Measurements from ENCODE around the gene BTNL8. TPM values are rescaled to one million over a fixed set of nuclear protein-coding genes. Genes with fewer than 3 reads are reported as not detected.

Gene BTNL8
- total RNA-seq, 1 experiment from 2014 or later = 0.85 TPM

GRCh38 chr5:180850434-180851078 lies 48.4 kb upstream of the BTNL8 start:
- H3K4me1 Mint-ChIP-seq = peaks cover under 1% of the 10 kb centered on the region; the same call in 1 of the 2 replicates
- no peak overlapping the region for H3K27ac Mint-ChIP-seq
- ChIA-PET POLR2A (no interaction called here), CTCF (interaction anchor here (0.8 kb wide), 1 partner anchor 10 kb away, joined by 5 read pairs; no protein-coding TSS in a partner anchor)
- H3K9me3 Mint-ChIP-seq = peaks cover 85% of the 10 kb centered on the region
- H3K27me3 Mint-ChIP-seq (ENCODE audit: low read depth) = peaks cover 25% of the 10 kb centered on the region
- peaks cover 100% of the 10 kb centered on the region for H3K36me3 Mint-ChIP-seq
- ATAC-seq = no peak
- no peak overlapping the region for H3K4me3 Mint-ChIP-seq
- no peak for TF ChIP-seq FOXJ3 (CRISPR knock-in tag; IDR thresholded peaks at IDR 0.05; ENCODE audit: borderline replicate concordance)
- no peak for TF ChIP-seq ZNF317 (CRISPR knock-in tag; IDR thresholded peaks at IDR 0.05; ENCODE audit: borderline replicate concordance, low read depth)
- no peak for TF ChIP-seq ZNF121 (CRISPR knock-in tag; IDR thresholded peaks at IDR 0.05)
- TF ChIP-seq EMX1 (CRISPR knock-in tag; IDR thresholded peaks at IDR 0.05) = no peak
- TF ChIP-seq USF1 (CRISPR knock-in tag; IDR thresholded peaks at IDR 0.05) = no peak
- no peak for TF ChIP-seq FOXP4 (CRISPR knock-in tag; IDR thresholded peaks at IDR 0.05)
- no peak for TF ChIP-seq PREB (CRISPR knock-in tag; IDR thresholded peaks at IDR 0.05; ENCODE audit: borderline replicate concordance)
- no peak for TF ChIP-seq ARID4B (CRISPR knock-in tag; IDR thresholded peaks at IDR 0.05; ENCODE audit: borderline replicate concordance)
- TF ChIP-seq GRHL2 (CRISPR knock-in tag; IDR thresholded peaks at IDR 0.05; ENCODE audit: insufficient replicate concordance, severe bottlenecking) = no peak
- TF ChIP-seq ZSCAN18 (CRISPR knock-in tag; IDR thresholded peaks at IDR 0.05) = no peak
- no peak for TF ChIP-seq IRF2 (CRISPR knock-in tag; IDR thresholded peaks at IDR 0.05; ENCODE audit: borderline replicate concordance, low read depth)
- TF ChIP-seq ZBTB21 (CRISPR knock-in tag; IDR thresholded peaks at IDR 0.05; ENCODE audit: borderline replicate concordance) = no peak
- TF ChIP-seq IRF1 (CRISPR knock-in tag; IDR thresholded peaks at IDR 0.05) = no peak
- TF ChIP-seq ATF3 (CRISPR knock-in tag; conservative IDR thresholded peaks at IDR 0.05) = no peak
- no peak for TF ChIP-seq ZNF423 (CRISPR knock-in tag; IDR thresholded peaks at IDR 0.05)
- TF ChIP-seq MYBL2 (CRISPR knock-in tag; IDR thresholded peaks at IDR 0.05) = no peak
- no peak for TF ChIP-seq E2F4 (CRISPR knock-in tag; IDR thresholded peaks at IDR 0.05; ENCODE audit: borderline replicate concordance, low read depth)
- no peak for TF ChIP-seq ZMAT4 (CRISPR knock-in tag; IDR thresholded peaks at IDR 0.05)
- TF ChIP-seq HMGXB4 (CRISPR knock-in tag; IDR thresholded peaks at IDR 0.05) = no peak
- DNase-seq (ENCODE audit: low spot score) = no peak
